Umbilical cord (tissue), 2 donors: ENCODE results near the gene SYNM. TPM values are rescaled to one million over a fixed set of nuclear protein-coding genes. Genes with fewer than 3 reads are reported as not detected.
A peak's percentile ranks its signal among the peaks of the same experiment; 100 is the strongest.
"Not testable (repeated sequence)": the region's sequence is repeated elsewhere in the genome, so short reads cannot be mapped to it uniquely, and the experiment has no call there.

Source experiments
- DNase-seq: peaks from one replicate; pipeline ENCODE4 v3.0.0-alpha.2; 2015; ENCODE audit warnings: low spot score
- total RNA-seq: library from RNA; depleted of rRNA; stranded (reverse); fragments of >200 nt; gene quantifications from one replicate; pipeline ENCODE4 v1.2.3, GENCODE V29; 2014; ENCODE audit warnings: low replicate concordance; ENCODE audit not compliant: insufficient read depth

SYNM gene
- total RNA-seq, 1 donor from 2014 or later: 230 TPM

- no peak for DNase-seq
These were observed 1.6 kb upstream of the SYNM start for GRCh38 chr15:99103279-99103678.

DNA sequence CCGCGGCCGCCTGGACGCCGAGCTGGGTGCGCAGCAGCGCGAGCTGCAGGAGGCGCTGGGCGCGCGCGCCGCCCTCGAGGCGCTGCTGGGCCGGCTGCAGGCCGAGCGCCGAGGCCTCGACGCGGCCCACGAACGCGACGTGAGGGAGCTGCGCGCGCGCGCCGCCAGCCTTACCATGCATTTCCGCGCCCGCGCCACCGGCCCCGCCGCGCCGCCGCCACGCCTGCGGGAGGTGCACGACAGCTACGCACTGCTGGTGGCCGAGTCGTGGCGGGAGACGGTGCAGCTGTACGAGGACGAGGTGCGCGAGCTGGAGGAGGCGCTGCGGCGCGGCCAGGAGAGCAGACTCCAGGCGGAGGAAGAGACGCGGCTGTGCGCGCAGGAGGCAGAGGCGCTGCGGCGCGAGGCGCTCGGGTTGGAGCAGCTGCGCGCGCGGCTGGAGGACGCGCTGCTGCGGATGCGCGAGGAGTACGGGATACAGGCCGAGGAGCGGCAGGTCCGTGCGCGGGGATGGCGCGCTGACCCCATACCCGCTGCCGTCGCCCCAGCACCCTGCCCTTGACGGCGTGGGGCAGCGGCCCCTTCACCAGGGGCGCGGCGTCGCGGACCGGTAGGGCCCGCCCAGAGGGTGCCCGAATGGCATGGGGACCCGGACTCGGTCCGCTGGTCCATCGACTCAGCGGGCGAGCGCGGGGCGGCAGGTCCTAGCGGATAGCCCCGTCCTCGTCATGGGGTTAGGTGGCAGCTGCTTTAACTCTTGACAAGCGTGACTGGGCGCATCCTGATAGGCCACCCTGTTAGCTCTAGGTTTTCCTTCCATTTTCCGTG, 848 bp downstream of the SYNM start:
- peak; percentile 48 for DNase-seq

- DNase-seq: no peak
These were observed 1.7 kb downstream of the SYNM start for GRCh38 chr15:99106417-99107220.

DNA sequence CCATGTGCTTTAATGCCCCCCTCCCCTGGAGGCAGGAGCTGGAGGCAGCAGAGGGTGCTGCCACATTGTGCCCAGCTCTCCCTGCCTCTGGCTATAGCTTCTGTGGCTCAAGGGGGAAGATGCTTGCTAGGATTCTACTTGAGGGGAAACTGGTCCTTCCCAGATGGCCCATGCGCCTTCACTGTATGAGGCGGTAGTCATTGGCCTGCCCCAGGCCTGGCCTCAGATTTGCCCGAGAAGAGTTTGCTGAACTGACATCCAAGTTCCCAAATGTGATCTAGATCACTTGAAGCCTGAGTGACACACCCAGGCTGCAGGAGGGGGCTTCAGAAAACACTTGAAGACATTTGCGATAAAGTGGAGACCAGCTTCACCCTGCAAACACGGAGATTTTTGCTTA, 4.1 kb downstream of the SYNM start:
- DNase-seq: no peak

- no peak for DNase-seq
These were observed 4.7 kb downstream of the SYNM start for GRCh38 chr15:99109555-99110021.

DNA sequence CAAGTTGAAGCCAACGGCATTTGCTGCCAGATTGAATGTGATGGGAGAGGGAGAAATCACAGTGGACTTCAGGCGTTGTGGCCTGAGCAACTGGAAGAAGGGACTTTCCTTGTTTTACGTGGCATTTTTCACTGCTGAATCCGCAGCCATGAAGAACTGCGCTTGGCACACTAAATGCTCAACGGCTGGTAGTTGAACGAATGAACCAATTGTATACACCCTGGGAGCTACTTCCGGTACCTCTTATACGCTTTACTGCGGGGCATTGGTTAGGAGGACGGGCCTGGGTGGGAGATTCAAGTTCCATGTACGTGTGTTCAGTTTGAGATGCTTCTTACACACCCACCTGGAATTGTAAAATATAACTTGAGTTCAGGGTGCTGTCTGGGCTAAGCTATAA, 5.2 kb downstream of the SYNM start:
- DNase-seq: no peak

- DNase-seq: no peak
These were observed 5.9 kb downstream of the SYNM start for GRCh38 chr15:99110581-99111320.

DNA sequence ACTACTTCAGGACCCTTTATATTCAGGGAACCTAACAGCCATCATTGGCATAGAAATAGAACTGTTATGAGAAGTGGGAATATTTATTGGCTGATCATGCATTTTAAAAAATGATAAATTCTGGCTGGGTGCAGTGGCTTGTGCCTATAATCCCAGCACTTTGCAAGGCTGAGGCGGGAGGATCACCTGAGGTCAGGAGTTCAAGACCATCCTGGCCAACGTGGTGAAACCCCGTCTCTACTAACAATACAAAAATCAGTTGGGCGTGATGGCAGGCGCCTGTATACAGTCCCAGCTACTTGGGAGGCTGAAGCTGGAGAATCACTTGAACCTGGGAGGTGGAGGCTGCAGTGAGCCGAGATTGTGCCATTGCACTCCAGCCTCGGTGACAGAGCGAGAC, 6.8 kb downstream of the SYNM start:
- not testable (repeated sequence) for DNase-seq

DNA sequence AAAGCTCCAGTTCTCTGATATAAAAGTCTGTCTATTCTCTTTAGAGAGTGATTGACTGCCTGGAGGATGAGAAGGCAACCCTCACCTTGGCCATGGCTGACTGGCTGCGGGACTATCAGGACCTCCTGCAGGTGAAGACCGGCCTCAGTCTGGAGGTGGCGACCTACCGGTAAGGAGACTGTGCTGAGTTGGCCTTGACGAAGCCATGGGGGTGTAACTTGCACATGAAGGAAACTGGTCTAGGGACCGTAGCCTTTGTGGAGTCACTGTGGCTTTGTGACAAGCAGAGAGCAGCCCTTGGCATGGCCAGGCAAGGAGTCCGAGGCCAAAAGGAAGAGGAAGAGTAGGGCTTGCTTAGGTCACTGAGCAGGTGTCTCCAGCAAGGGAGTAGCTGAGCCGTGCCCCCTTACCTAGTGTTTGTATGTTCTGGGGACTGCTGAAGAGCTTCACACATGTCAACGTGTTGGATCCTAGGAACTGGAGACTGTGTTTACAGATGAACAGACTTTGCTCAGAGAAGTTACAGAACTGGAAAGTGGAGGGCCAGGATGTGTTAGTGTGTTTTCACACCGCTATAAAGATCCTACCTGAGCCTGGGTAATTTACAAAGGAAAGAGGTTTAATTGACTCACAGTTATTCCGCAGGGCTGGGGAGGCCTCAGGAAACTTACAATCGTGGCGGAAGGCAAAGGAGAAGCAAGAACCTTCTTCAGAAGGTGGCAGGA, 8.8 kb downstream of the SYNM start:
- no peak for DNase-seq

DNA sequence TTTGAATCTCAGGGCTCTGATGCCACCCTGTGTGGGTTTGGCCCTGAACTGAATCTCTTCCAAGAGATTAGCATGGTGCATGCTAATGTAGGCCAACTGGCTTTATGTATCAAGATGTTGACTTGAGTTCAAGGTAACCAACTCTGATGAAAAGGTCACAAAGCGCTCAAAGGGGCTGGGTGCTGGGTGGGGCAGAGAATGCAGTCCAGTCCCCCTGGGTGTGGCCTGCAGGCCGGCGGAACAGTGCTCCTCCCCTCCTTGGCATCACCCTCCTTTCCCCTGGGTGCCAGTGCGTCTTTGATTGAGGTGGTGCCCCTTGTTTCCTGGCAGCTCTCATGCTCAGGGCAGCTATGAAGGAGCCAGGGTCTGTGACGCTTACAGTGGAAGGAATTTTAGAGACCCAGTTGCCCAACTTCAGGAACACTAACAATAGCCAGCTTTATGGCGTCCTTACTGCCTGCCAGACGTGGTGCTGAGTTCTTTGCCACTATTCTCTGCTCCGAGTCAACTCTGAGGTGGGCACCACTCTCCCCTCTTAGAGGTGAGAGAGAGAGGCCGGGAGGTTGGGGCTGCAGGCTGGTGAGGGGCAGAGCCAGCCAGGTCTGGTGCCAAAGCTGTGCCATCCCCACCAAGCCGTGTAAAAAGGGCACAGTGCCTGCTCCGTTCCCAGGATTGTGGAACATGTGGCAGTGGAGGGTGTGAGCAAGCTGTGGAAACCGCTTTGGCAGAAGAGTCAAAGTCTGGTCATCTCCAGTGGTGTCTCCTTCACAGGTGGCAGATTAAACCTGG, 9.8 kb downstream of the SYNM start:
- DNase-seq: no peak

- no peak for DNase-seq
These were observed 10.7 kb downstream of the SYNM start for GRCh38 chr15:99115300-99116215.

DNA sequence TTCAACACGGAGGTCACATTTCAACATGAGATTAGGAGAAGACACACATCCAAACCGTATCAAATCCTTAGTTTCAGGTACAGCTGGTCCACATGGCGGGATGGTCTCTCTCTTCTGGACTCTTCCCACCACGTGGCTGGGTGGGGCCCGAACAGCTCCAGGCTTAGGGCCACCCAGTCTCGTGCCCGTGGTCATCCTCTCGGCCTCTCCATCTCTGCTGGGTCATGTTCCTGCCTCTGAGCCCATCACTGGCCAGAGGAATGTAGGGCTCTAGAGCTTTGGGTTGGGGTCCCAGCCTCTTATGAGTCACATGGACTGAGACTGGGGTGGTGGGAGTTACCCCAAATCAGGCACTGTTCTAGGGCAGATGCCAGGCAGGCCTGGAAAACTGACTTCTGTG, 12.2 kb downstream of the SYNM start:
- DNase-seq: no peak

DNA sequence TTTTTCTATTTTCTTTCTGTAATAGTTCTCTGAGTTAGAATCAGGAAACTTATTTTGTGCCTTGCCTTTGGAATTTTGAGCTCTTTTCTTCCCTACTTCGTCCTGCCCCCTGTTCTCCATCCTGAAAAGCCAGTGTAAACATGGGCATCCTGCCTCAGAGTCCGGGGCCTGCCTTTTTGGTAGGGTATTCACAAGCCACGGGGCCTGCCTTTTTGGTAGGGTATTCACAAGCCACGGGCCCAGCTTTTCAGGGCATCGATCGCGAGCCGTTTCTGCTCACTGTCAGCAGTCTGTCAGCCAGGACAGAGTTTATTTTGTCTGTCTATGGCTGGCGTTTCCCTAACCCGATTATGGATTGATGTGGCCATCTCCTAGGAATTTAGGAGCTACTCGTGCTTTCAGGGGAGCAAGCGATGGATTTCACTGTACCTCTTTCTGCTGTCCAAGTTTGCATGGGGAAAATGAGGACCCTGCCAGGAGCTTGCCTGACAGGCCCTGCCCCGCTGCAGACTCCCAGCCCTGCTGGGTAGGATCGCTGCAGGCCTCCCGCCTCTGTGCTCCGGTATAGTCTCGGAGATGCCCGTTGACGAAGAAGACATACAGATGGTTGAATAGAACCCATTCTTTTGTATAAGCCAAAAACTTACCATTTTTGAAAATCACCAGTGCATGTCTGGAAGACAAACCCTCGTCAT, 12.8 kb downstream of the SYNM start:
- no peak for DNase-seq

GRCh38 chr15:99118258-99118632, 13.4 kb downstream of the SYNM start:
- no peak for DNase-seq

- no peak for DNase-seq
These were observed 14.1 kb downstream of the SYNM start for GRCh38 chr15:99118801-99119546.

GRCh38 chr15:99120050-99120777, 15.3 kb downstream of the SYNM start:
- no peak for DNase-seq

- no peak for DNase-seq
These were observed 16.3 kb downstream of the SYNM start for GRCh38 chr15:99121207-99121606.
